AG04450 (cell line): ENCODE measurements around the gene CRACR2B. TPM values are rescaled to one million over a fixed set of nuclear protein-coding genes. Genes with fewer than 3 reads are reported as not detected.

Experiments used
- CTCF ChIA-PET: fragments of 300-600, 350-600 bp; formaldehyde crosslinking; extraction: SDS; loops from one replicate; lab custom pipeline; 2022; ENCODE audit warnings: antibody characterized with exemption, inconsistent platforms; lab: Charles Lee
- POLR2A ChIA-PET: fragments of 350-600 bp; formaldehyde crosslinking; extraction: SDS; loops from one replicate; lab custom pipeline; 2021; ENCODE audit warnings: antibody characterized with exemption, inconsistent platforms; lab: Yijun Ruan, JAX
- DNase-seq: peaks from one replicate; pipeline ENCODE4 v3.0.0-alpha.2; 2011; ENCODE audit warnings: low read depth, low spot score
- H3K27ac ChIP-seq: one replicate; pipeline ENCODE4 v1.5.1; 2012; ENCODE audit warnings: low read depth, low read length, control low read depth
- H3K27me3 ChIP-seq: one replicate; pipeline ENCODE4 v1.6.0; 2012; ENCODE audit warnings: low read length; ENCODE audit not compliant: control insufficient read depth, insufficient read depth
- H3K4me3 ChIP-seq: 2 replicates; pipeline ENCODE4 v1.5.1; 2011; ENCODE audit warnings: mild to moderate bottlenecking, low read depth, low read length, control low read depth
- H3K9me3 ChIP-seq: 2 replicates; pipeline ENCODE4 v1.5.1; 2012; ENCODE audit warnings: low read length; ENCODE audit not compliant: control insufficient read depth, insufficient read depth
- polyA plus RNA-seq: library from polyadenylated mRNA; depleted of rRNA; stranded (reverse); fragments of >200 nt; gene quantifications from 2 replicates; pipeline ENCODE4 v1.2.3, GENCODE V29; 2011
- TF ChIP-seq, protein P1 (sequence below): IDR thresholded peaks from 2 replicates; pipeline ENCODE4 v1.5.1; 2011; ENCODE audit warnings: low read depth, low read length, control low read depth, inconsistent platforms

Gene CRACR2B
- polyA plus RNA-seq, 1 experiment, result 0.26 TPM

DNA sequence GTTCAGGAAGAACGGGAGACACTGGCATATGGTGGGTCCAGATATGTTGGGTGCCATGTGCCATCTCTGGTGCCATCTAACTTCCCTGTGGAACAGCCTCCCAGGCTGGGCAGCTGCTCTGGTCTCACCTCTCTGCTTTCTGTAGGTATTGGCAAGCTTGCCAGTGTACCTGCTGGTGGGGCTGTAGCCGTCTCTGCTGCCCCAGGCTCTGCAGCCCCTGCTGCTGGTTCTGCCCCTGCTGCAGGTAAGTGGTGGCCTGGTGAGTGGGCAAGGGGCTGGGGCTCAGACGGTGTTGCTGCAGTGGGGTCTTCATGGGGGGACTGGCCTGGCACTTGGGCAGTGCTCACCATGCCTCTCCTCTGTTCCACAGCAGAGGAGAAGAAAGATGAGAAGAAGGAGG, 15.3 kb upstream of the CRACR2B start:
- TF ChIP-seq, protein P1, sequence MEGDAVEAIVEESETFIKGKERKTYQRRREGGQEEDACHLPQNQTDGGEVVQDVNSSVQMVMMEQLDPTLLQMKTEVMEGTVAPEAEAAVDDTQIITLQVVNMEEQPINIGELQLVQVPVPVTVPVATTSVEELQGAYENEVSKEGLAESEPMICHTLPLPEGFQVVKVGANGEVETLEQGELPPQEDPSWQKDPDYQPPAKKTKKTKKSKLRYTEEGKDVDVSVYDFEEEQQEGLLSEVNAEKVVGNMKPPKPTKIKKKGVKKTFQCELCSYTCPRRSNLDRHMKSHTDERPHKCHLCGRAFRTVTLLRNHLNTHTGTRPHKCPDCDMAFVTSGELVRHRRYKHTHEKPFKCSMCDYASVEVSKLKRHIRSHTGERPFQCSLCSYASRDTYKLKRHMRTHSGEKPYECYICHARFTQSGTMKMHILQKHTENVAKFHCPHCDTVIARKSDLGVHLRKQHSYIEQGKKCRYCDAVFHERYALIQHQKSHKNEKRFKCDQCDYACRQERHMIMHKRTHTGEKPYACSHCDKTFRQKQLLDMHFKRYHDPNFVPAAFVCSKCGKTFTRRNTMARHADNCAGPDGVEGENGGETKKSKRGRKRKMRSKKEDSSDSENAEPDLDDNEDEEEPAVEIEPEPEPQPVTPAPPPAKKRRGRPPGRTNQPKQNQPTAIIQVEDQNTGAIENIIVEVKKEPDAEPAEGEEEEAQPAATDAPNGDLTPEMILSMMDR, result no peak
- H3K27me3 ChIP-seq, result no peaks in the 10 kb centered on the region
- no peaks in the 10 kb centered on the region; the same call in 1 of the 2 replicates for H3K9me3 ChIP-seq
- H3K4me3 ChIP-seq, result no peak overlapping the region
- no peak for DNase-seq
- peak overlapping the region; percentile 11 for H3K27ac ChIP-seq
- POLR2A ChIA-PET, result no interaction called here
- CTCF ChIA-PET, result interaction anchor here (0.6 kb wide), 1 partner anchor 882 kb away, joined by 3 read pairs; no protein-coding TSS in a partner anchor

DNA sequence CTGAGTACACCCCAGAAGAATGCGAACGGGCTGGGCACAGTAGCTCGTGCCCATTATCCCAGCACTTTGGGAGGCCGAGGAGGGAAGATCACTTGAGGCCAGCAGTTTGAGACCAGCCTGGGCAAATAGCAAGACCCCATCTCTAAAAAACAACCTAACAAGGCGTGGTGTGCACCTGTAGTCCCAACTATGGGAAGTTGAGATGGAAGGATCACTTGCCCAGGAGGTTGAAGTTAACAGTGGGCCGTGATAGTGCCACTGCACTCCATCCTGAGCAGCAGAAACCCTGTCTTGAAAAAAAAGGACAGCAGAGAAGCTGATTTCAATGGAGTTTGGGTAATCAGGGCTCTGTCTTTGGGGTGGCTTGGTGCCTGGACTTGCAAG, 14.7 kb upstream of the CRACR2B start:
- H3K27ac ChIP-seq, result peak overlapping the region; percentile 31
- ChIA-PET CTCF (interaction anchor here (0.6 kb wide), 1 partner anchor 882 kb away, joined by 3 read pairs; no protein-coding TSS in a partner anchor), POLR2A (no interaction called here)
- no peaks in the 10 kb centered on the region; the same call in 1 of the 2 replicates for H3K9me3 ChIP-seq
- H3K27me3 ChIP-seq, result no peaks in the 10 kb centered on the region
- H3K4me3 ChIP-seq, result no peak overlapping the region
- no peak for DNase-seq
- TF ChIP-seq, protein P1, result no peak

DNA sequence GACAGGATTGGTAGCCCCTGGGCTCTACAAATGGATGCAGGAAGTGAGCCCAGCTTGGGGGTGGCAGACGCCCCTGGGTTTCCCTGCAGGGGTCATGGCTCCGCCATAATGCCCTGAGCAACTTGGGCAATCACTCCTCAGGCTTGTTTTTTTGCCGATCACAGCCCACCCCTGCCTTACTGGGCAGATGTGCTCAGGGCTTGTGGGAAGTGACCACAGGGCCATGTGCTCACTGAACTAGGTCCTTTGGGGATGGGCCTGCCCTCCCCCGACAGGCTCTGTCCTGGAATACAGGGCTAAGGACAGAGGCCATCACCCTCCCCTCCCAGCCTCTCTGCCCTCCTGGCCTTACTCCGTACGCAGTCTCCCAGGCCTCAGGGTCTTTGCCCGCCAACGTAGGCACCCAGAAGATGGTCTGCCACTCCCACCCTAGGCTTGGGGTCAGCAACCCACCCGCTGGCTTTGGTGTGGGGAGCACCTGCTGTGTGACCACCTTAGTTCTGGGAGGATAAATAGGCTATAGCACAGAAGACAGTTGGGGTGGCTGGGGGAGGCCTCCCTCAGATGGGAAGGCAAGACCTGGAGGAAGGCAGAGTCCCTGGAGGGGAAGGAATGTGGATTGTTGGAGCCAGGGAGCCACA, 14.1 kb upstream of the CRACR2B start:
- POLR2A ChIA-PET, result no interaction called here
- DNase-seq, result no peak
- Histone ChIP-seq H3K27me3 (no peaks in the 10 kb centered on the region), H3K9me3 (no peaks in the 10 kb centered on the region; the same call in 1 of the 2 replicates), H3K27ac (peak overlapping the region; percentile 31), H3K4me3 (no peak overlapping the region)
- TF ChIP-seq, protein P1, result no peak
- CTCF ChIA-PET, result interaction anchor here (0.6 kb wide), 1 partner anchor 26 kb away, joined by 3 read pairs; no protein-coding TSS in a partner anchor

DNA sequence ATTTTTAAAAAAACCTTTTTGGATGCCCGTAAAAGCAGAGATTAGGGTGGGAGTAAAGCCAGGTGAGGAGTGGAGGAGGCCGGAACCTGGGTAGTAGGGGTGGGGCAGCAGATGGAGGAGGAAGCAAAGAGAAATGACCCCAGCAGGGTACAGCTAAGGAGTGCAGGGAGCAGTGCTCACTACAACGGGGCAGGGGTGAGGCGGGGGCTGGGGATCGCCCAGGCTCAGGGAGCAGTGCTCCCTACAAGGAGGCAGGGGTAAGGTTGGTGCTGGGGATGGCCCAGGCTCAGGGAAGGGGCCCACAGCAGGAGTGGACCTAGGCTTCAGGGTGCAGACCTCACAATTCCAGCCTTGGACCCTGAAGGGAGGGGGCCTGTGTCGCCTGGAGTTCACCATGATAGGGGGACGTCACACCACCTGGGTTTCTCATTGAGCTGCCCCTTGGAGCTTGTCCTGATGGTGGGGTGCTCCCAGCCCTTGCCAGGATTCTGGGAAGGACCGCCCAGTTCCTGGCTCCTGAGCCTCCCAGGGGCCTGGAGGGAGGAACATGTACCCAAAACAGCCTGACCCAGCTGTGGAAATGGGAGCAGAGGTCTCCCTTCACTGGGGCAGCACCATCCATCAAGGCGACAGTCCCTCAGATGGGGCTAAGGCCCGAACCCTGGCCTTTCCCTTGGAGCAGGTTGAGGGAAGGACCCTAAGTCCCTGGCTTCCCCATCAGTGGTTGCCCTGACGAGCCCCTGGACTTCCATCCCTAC, 11.9 kb upstream of the CRACR2B start:
- Histone ChIP-seq H3K4me3 (no peak overlapping the region), H3K27ac (no peak overlapping the region), H3K9me3 (no peaks in the 10 kb centered on the region; the same call in 1 of the 2 replicates), H3K27me3 (no peaks in the 10 kb centered on the region)
- POLR2A ChIA-PET, result no interaction called here
- CTCF ChIA-PET, result no interaction called here
- DNase-seq, result no peak
- TF ChIP-seq, protein P1, result no peak

DNA sequence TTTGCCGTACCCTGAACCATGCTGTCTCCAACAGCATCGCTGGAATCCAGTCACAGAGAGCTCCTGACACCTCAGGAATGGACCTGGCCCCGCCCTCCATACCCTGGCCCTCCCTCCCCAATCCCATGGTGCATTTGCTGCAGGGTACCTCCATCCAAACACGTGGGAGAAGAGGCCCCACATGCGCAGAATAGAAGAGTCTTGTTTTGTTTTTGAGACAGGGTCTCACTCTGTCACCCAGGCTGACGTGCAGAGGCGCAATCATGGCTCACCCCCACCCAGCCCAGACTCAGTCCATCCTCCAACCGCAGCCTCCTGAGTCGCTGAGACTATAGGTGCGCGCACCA, 11.3 kb upstream of the CRACR2B start:
- Histone ChIP-seq H3K4me3 (no peak overlapping the region), H3K9me3 (no peaks in the 10 kb centered on the region; the same call in 1 of the 2 replicates), H3K27me3 (no peaks in the 10 kb centered on the region), H3K27ac (no peak overlapping the region)
- POLR2A ChIA-PET, result no interaction called here
- TF ChIP-seq, protein P1, result no peak
- CTCF ChIA-PET, result no interaction called here
- DNase-seq, result no peak
